Stimulated activated CD8-positive, alpha-beta memory T cell treated with anti-CD3 and anti-CD28 coated beads, Interleukin-7, amount 100 ng/mL, for 4 hours (primary cell): Measurements from ENCODE around the gene DAO.
A peak's percentile ranks its signal among the peaks of the same experiment; 100 is the strongest.

Source experiments
- DNase-seq, 2 donors: peaks; one replicate each; pipeline ENCODE4 v3.0.0-alpha.2; 2020; ENCODE audit warnings: low read depth in 2 of 2

Gene DAO

GRCh38 chr12:108875682-108876361 is 4.1 kb upstream of the DAO start:
- no peak for DNase-seq

DNA sequence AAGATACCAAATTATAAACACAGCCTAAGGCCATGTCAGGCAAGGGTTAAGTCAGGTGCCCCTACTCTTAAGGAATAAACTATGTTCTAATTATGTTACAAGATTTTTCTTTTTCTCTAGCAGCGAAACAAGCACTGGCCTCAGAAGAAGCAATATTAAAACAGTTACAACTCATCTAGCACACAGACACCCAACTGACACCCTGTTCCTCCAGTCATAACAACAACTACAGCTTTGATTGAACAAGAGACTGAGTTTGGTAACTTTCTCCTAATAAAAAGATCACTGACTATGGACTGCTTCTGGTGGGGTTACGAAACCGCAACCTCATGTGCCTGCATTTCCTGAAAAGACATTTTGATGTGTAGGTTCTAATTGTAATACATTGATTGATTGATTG is 3.3 kb upstream of the DAO start:
- DNase-seq, result no peak

- no peak for DNase-seq
Measured at GRCh38 chr12:108881953-108882352, 2.1 kb downstream of the DAO start.

GRCh38 chr12:108884116-108885012 is 4.5 kb downstream of the DAO start:
- DNase-seq, result peak; percentile 11 to 32

DNA sequence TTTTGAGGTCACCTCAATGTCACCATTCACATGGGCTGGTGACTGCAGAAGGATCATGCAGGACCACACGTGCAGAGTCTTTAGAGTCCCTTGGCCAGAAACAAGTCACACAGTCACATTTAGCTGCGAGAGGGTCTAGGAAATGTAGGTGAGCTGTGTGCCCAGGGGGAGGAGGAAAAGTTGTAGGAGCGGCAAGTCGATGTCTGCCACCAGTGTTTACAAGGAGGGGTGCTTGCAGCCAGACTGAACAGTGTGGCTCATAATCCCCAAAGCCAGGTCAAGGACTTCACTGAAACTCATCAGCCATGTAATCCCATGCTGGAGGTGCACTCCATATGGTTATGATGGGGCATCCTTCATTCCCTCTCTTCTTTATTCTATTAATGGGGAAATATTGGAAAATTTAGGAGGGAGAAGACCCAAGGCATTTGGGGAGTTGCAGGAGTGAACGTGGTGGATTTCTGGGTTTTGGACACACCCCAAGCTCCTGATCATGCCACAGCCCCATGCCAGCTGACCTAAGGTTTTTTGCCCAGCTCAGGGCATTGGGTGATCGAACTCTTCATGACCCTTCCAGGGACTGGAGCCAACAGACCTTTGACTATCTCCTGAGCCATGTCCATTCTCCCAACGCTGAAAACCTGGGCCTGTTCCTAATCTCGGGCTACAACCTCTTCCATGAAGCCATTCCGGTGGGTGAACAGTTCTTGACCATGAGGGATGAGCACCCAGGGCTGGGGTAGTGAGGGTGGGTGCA is 7.2 kb downstream of the DAO start:
- no peak for DNase-seq

- DNase-seq, result no peak
Measured at GRCh38 chr12:108888031-108888430, 8.1 kb downstream of the DAO start.

GRCh38 chr12:108890208-108890607 is 10.3 kb downstream of the DAO start:
- no peak for DNase-seq

DNA sequence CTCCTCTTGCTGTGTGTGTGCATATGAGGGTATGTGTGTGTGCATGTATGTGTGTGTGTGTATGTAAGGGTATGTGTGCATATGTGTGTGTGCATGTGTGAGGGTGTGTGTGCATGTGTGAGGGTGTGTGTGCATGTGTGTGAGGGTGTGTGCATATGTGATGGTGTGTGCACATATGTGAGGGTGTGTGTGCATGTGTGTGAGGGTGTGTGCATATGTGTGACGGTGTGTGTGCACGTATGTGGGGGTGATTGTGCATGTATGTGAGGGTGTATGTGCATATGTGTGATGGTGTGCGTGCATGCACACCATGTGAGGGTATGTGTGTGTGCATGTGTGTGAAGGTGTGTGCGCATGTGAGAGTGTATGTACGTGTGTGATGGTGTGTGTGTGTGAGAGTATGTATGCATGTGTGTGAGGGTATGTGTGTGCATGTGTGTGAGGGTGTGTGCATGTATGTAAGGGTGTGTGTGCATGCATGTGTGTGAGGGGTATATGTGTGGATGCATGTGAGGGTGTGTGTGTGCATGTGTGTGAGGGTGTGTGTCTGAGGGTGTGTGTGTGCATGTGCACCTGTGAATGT is 15.4 kb downstream of the DAO start:
- DNase-seq, result no peak

DNA sequence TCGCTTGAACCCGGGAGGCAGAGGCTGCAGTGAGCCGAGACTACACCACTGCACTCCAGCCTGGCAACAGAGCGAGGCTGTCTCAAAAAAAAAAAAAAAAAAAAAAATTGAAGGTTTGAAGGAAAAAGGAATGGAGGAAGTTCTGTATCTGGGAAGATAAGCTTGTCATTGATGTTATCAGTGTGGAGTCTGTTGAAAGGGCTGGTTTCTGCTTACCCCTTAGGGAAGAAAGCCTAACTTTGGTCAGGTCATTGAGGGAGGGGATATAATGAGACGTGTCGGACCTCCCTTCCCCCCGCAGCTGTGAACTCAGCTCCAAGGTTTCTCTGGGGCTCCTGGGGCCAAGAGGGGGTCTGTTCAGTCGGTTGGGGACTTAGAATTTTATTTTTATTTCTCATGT is 16.4 kb downstream of the DAO start:
- DNase-seq, result no peak

GRCh38 chr12:108896817-108897216 is 16.9 kb downstream of the DAO start:
- no peak for DNase-seq

DNA sequence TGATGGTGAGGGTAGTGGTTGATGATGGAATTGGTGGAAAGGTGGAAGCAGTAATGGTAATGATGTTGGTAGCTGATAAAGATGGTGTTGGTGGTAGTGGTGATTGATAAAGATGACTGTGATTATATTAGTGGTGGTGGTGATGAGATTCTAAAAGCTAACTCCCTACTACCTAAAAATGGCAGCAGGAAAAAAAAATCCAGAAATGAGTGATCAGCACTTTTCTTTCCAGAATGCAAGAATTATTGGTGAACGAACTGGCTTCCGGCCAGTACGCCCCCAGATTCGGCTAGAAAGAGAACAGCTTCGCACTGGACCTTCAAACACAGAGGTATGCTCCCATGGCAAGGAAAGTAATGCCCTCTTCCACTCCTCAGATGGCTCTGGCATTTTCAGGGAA is 19.3 kb downstream of the DAO start:
- no peak for DNase-seq

DNA sequence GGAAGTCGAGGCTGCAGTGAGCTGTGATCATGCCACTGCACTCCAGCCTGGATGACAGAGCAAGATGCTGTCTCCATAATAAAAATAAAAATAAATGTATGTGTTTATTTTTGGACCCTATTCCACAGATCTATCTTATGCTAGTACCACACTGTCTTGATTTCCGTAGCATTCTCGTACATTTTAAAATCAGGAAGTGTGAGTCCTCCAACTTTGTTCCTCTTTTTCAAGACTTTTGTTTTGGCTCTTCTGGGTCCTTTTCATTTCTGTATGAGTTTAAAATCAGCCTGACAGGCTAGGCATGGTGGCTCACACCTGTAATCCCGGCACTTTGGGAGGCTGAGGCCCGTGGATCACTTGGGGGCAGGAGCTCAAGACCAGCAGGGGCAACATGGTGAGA is 25.8 kb downstream of the DAO start:
- DNase-seq, result no peak

GRCh38 chr12:108906971-108907370 is 27.1 kb downstream of the DAO start:
- DNase-seq, result no peak

DNA sequence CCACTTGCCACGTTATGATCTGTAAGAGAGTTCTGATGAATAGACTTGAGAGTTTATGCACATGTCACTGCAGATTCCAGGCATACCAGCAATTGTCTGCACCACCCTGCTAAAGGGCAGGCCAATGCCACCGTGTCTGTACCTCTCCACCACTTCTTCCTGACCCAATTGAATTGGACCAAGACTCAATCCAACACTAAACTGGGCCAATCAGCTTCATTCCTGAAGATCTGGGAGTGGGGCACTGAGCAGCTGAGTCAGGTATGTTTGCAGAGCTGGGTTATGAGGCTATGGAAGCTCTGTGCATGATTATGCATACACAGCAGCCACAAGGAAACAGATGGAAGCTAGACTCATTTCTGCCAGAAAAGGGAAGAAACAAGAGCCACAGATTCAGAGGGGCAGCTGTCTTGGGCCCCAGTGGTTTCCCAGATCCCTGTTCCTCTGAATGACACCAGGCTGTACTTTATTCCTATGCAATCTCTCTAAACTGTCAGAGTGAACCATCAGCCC is 28.0 kb downstream of the DAO start:
- no peak for DNase-seq

DNA sequence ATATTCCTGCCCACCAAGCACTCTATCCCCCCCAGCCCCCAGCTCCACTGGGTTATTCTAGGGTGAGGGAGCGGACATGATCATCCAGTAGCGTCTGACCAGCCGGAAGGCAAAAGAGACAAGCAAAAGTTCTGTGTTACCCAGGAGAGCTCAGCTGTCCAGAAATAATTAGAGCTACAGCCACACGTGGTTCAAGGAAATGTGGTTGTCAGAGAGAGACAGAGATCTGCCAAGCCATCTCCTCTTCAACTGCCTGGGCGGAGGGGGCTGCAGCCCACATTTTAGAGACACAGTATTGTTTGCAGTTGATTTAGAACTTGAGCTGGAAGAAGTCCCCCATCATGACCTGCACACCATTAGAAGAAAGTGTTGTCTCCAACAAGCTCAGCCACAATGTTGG is 30.4 kb downstream of the DAO start:
- no peak for DNase-seq

DNA sequence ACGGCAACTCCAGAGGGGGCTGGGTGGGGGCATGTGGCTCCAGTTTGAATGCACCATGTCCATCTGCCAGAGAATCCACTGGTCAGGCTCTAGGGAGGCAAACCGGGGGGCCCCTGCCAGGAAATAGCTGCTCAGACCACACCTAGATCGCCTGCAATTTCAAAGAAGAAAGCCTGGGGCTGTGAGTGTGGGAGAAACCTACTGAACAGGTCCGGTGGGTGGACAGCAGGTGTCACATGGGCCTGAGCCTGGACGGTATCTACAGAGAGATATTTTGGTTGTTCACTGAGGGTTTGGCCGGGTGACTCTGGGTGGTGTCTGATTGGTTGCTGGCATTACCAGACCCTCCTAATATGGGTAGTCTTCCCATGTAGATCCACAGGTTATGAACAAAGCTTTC is 32.0 kb downstream of the DAO start:
- DNase-seq, result no peak

DNA sequence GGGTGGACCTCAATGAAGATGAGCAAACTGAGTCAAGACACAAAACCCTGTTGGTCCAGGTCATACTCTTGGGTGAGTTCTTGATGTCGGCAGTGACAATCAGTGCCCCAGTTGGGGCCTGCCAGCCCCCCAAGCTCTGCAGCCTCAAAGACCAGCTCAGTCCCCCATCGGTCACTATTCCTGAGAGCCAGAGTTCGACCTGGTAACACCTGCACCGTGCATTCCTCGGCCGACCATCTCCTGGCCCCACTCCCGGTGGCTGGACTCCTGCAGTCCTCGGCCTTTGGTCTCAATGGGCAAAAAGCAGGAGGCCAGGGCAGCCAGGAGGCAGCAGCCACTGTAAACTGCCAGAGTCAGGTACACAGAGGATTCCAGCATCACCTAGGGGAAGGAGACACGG is 32.5 kb downstream of the DAO start:
- no peak for DNase-seq

DNA sequence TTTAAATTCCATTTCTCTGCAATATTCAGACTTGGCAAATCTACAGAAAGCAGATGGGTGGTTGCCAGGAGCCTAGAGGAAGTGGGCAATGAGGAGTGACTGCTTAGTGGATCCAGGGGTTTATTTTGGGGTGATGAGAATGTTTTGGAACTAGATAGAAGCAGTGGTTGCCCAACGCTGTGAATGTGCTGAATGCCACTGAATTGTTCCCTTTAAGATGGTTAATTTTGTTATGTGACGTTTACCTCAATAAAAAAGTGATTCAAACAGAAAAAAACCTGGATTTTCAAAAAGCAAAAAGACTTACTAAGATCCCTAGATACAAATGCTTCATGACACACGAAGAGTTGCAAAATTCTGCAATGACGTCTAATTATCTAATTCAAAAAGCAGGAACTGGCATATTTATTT is 34.2 kb downstream of the DAO start:
- no peak for DNase-seq

GRCh38 chr12:108915632-108916133 is 35.8 kb downstream of the DAO start:
- DNase-seq, result no peak

- no peak for DNase-seq
Measured at GRCh38 chr12:108916336-108916735, 36.4 kb downstream of the DAO start.

GRCh38 chr12:108918206-108918605 is 38.3 kb downstream of the DAO start:
- no peak for DNase-seq
